ENCODE measurements around the gene HCFC1R1.

DNA sequence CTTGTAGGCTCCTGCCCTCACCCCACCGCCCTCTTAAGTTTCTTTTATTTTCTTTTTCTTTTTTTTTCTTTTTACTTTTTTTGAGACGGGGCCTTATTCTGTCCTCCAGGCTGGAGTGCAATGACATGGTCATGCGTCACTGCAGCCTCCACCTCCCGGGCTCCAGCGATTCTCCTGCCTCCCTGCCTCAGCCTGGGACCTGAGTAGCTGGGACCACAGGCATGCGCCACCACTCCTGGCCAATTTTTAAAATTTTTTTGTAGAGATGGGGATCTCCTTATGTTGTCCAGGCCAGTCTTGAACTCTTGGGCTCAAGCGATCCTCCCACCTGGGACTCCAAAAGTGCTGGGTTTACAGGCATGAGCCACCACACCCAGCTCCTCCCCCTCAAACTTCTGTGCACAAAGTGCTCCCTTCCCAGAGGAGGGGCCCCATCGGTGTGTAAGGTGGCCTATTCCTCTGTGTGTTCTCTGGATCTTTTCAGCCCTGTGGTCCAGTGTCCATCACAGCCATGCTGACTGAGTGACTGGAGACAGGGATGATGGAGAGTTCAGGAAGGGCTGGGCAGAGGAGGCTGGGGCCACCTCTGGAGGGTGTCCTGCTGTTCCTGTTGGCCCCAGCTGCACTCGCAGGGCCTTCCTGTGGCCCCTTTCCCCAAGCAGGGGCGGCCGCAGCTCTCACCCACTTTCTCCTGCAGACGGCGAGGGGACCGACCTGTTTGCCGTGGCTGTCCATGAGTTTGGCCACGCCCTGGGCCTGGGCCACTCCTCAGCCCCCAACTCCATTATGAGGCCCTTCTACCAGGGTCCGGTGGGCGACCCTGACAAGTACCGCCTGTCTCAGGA, 32.8 kb upstream of the HCFC1R1 start:
- TF ChIP-seq CTCF (IDR thresholded peaks at IDR 0.05; ENCODE audit: control extremely low read depth in 1 of 3, insufficient read depth in 1 of 3, low read depth in 1 of 3, low read length in 3 of 3): no peak
- no peak for TF ChIP-seq SIRT6 (IDR thresholded peaks at IDR 0.05; ENCODE audit: low read length)
- TF ChIP-seq GABPA (IDR thresholded peaks at IDR 0.05; ENCODE audit: borderline replicate concordance, insufficient read depth, low read length): no peak
- no peak for TF ChIP-seq CREB1 (IDR thresholded peaks at IDR 0.05)
- TF ChIP-seq NRF1 (IDR thresholded peaks at IDR 0.05; ENCODE audit: low read depth, low read length): no peak
- TF ChIP-seq POLR2A (IDR thresholded peaks at IDR 0.05; ENCODE audit: control extremely low read depth in 1 of 2, low read depth in 2 of 2, low read length in 2 of 2): no peak
- TF ChIP-seq JUN (IDR thresholded peaks at IDR 0.05; ENCODE audit: low read depth, low read length): no peak
- TF ChIP-seq, protein P1, sequence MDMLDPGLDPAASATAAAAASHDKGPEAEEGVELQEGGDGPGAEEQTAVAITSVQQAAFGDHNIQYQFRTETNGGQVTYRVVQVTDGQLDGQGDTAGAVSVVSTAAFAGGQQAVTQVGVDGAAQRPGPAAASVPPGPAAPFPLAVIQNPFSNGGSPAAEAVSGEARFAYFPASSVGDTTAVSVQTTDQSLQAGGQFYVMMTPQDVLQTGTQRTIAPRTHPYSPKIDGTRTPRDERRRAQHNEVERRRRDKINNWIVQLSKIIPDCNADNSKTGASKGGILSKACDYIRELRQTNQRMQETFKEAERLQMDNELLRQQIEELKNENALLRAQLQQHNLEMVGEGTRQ (IDR thresholded peaks at IDR 0.05; ENCODE audit: low read length): no peak
- no peak for TF ChIP-seq FOSL1 (IDR thresholded peaks at IDR 0.05; ENCODE audit: insufficient read depth, low read depth, low read length)
- no peak for TF ChIP-seq ZNF274 (IDR thresholded peaks at IDR 0.05; ENCODE audit: borderline replicate concordance, extremely low read depth, low read length)
- no peak for TF ChIP-seq BACH1 (IDR thresholded peaks at IDR 0.05; ENCODE audit: low read length)

Data from H1 (cell line).